Right kidney (tissue), 1 donor: Measurements from ENCODE around the gene UST.

Source experiments
- DNase-seq: peaks from one replicate; pipeline ENCODE4 v3.0.0-alpha.2; 2016

The UST gene

GRCh38 chr6:149043476-149044130, 296.8 kb downstream of the UST start:
- DNase-seq: no peak

DNA sequence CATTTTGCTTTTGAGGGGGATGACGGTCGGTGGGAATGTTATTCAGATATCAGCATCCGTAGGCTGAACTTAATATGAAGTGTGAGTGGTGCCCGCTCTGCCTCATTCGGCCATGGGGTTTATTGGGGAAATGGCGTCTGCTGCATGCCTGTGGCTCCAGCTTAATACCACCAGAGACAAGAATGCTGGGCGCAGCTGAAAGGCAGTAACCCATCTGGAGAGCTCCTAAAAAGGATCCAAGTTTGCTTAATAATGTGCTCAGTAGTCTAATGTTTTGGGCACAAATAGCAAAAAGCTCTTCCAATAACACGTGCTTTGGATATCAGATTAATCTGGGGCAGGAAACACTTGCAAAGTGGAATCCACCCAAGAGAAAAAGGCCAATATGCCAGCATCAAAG, 297.7 kb downstream of the UST start:
- DNase-seq: no peak

DNA sequence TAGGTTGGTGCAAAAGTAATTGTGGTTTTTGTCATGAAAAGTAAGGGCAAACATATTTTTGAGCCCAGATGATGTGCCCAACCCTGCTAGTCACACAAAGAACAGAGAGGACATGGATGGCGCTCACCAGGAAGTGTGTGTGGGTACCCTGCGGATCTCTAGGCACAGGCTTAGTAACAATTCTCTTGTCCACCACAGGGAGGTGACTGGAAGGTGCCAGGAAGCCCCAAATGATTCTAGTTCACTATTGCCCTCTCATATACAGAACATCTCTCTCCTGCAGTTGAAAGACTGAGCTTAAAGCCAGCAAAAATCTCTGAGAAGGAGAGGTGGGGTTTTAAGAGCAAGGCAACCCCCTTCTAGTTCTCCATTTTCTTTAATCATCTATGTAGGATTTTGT, 298.6 kb downstream of the UST start:
- DNase-seq: no peak

DNA sequence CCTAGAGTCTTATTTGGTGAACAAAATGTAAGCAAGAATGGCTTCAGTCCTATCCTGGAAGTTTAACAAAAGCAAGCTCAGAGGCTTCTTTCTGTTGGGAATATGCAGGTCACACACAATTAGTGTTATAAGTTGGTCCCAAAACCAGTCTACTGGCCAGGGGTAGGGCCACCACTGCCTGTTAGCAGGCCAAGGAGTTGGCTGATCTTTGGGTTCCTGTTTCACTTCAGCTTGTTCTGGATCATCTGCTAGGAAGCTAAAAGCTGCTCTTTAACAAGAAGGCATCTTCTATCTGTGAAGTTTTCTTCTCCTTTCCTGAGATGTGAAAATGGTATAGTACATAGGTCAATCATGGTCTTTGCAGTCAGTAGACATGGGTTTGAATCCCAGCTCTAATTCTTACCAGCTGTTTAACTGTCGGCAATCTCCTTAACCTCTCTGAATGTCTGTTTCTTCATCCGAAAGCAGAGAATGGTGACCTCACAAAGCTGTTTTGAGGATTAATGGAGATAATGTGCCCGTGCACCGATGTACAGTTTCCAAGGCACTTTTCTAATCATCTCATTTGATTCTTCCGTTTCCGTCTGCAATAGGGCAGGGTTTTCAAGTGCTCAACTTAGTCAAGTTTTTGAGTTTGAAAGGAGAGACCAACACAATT, 299.5 kb downstream of the UST start:
- DNase-seq: no peak

GRCh38 chr6:149046822-149047246, 300.0 kb downstream of the UST start:
- no peak for DNase-seq

GRCh38 chr6:149049230-149049629, 302.4 kb downstream of the UST start:
- DNase-seq: no peak

GRCh38 chr6:149050160-149050559, 303.3 kb downstream of the UST start:
- no peak for DNase-seq

DNA sequence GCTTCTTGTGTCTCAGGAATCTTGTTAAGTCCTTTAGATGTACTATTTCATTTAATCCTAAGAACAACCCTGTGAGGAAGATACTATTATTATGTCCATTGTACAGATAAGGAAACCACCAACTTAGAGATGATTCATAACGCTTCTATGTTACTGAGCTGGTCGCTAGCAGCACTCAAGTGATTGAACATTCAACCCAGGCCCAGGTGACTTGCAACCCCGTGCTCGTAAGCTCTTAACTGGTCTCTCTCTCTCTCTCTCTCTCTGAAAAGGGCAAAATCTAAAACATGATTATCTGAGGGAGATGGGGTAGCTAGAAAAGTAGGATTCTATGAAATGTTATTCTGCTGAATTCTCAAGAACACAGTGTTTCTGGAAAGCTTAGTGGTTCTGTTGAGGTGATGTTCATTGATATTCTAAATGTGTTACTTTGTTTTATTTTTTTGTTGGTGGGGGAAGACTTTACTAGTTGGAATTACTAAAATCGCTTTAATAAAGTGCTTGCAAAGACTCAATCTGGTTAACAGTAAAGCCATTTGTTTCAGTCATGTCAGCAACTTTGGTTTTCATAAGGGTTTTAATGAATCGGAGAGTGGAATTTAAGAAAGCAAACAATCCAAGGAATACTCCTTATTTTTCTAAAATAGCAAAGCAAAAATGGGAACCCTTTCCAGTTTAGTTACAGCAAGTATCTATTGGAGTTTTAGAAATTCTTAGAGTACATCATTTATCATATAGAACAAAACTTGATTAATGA, 305.7 kb downstream of the UST start:
- no peak for DNase-seq

DNA sequence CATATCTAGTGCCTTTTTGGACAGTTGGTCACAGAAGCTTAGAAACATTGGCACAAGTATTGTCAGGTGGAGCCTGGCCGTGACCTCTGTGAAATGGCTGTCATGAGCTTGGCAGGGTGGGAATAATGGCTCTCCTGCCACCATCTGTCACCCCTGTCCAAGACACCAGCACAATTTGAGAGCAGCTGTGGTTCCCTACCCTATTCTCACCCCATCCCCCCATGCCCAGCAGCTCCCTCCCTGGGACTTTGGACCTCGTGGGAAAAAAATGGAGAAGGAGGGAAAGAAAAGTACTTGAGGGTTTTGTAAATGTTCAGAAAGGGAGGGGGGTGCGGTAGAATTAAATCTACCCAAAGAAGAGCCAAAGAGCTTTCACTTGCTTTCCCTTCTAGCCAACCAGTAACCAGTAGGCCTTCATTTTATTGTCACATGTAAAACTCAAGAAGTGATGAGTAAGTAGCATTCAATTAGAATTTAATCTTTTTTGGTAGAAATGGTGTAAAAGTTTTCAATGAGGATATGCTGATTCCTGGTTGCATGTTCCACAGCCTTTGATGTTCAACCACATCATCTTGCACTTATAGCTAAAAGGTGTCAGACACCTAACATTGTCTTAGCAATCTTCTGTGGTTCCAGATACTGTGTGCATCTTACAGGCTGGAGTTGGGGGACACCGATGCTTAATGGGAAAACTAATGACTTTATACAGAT, 307.2 kb downstream of the UST start:
- no peak for DNase-seq

GRCh38 chr6:149054559-149055194, 307.8 kb downstream of the UST start:
- DNase-seq: peak; percentile 36

DNA sequence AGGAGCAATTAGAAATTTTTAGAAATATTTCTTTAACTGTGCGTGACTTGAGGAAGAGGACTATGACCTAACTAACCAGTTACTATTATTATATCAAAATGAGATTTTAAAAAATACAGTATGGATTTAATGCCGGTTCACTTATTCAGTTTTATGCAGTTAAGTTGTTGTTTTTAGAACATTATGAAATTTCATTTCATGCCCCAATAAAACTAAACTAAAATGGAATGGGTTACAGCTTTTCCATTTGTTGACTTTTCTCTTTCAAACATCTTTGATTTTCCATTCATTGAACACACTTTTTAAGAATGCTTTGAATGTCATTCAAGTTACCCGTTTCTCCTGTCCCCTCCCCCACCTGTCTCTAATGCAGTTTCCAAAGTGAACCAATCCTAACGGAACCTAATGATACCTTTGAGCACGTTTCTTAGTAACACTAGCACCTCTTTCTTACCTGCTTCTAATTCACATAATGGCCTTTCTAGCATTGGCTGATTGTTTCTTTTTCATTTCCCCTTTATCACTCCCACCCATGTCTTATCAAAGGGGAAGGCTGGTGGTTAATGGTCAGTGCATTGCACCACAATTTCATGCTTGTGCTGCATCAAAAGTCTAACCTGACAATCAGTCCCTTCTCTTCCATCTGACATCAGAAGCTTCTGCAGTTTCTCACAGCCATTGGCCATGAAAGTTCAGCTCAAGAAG, 308.5 kb downstream of the UST start:
- DNase-seq: no peak

- DNase-seq: no peak
Observed at GRCh38 chr6:149056777-149057463, 310.1 kb downstream of the UST start.

DNA sequence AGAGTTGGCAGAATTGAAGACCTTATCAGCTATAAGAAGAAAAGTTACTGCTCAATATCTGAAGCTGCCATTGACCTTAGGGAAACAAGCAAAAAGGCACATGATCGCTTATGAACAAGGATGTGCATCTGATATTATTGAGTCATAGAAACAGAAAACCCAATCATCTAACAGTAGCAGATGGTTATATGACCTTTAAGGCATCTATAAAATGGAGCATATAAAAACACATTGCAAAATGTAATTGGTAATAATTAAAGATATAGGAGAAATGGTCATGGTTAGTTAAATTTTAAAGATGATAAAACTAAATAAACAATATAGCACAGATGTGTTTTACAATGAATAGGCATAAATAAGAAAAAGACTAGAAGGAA, 310.6 kb downstream of the UST start:
- DNase-seq: no peak

DNA sequence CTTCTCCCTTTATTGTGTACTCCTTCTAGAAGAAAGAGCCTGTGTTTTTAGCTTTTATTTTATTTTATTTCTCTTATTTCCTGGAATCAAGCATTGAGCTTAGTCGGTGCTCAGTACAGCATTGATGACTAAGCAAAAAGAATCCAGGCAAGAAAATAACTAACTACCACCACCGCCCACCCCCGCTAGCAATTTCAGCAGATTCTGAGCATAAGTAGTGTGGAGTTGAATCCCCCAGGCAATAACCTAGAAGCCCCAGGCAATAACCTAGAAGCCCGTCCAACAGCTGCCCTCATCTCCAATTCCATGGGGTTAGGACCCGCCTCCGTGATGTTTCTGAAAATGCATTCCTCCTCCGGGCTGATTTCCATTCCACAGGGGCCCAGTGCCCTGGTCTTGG, 312.7 kb downstream of the UST start:
- DNase-seq: peak; percentile 26

DNA sequence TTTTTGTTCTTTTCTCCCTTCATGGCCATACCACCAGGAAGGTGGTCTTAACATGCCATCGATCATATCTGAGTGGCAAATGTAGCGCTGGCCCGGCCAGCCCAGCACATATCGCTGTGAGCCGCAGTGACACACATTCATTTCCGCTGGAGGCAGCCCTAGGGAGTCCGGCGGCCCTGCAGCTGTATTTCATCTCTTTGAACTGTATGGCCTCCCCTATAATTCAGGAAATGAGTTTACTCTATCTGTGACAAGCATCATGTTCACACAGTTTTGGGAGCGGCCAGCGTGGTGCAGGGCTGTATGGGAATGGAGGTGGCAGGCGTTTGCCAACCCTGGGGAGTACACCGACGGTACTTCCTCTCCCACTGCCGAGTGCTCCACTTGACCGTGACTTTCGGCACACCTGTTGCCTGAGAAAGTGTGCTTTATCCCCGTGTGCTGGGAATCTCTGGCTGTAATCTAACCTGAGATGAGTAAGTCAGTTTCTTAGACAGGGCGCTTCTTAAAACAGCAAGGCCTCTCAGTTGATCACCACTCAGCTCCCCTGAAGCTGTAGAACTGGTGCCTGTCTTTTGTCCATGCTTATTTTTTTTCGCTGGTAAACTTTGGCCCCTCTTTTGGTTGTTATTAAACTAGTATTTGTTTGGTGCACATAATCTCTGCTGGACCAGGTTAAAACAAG, 313.6 kb downstream of the UST start:
- peak; percentile 61 for DNase-seq

- DNase-seq: peak; percentile 63
Observed at GRCh38 chr6:149060985-149061760, 314.3 kb downstream of the UST start.

- no peak for DNase-seq
Observed at GRCh38 chr6:149061930-149062329, 315.1 kb downstream of the UST start.

DNA sequence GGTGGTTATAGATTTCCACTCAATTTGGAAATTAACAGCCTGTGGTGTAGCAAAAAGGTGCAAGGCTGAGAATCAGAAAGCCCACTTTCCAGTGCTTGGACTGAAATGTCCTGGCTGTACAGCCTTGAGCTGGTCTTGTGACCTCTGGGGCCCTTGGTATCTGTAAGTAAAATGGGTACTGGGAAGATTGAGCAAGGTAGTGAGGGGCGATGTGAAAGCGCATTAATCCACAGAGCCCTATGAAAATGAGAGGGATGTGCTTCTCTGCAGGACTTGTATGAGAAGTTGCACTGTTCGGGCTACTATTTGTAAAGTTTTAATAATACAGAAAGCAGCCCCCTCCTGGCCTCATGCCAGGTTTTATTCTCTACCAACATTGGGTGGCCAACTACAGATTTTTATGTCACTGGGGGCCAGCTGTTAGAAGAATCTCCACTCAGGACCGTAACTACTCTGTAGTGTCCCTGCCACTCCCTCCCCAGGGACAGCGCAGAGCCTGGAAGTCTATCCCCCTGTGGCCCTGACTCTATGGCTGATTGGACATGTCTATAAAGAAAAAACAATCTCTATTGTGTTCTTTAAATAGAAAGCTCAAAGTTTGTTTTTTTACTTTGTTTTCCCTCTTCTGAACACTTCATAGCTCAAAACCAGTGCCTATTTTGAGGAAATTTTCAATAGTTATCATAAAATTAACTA, 316.0 kb downstream of the UST start:
- DNase-seq: no peak

DNA sequence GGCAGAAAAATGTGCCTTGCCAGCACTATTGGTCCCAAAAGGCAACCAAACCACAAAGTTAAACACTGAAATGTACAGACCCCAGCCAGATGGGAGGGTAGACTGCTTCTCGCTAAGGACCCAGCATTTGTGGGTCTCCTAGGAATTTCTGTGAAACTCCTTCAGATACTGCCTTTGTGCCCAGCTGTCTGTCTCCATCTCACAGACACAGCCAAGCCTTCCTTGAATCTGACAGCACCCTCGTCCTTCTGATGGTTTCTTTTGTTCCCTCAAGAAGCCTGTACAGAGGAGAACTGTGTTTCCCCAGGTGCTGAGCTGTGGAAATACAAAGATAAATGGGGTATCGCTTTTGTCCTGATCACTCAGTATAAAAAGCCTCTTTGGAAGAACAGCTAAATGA, 316.6 kb downstream of the UST start:
- DNase-seq: no peak
